Nephron (organoid): ENCODE results near the gene SPAG4.

Source experiments
- H3K27ac Mint-ChIP-seq, 3 experiments: 2 replicates each; pipeline ENCODE4 v1.8.0; 2020; ENCODE audit warnings: mixed read lengths in 3 of 3, mild to moderate bottlenecking in 2 of 3, moderate library complexity in 1 of 3
- H3K27me3 Mint-ChIP-seq: 2 replicates; pipeline ENCODE4 v1.8.0; 2021; ENCODE audit warnings: low read depth, mild to moderate bottlenecking, moderate library complexity, mixed read lengths
- H3K36me3 Mint-ChIP-seq: 2 replicates; pipeline ENCODE4 v1.8.0; 2020; ENCODE audit warnings: low read depth, mixed read lengths
- H3K4me1 Mint-ChIP-seq: 2 replicates; pipeline ENCODE4 v1.8.0; 2020; ENCODE audit warnings: mixed read lengths
- H3K4me3 Mint-ChIP-seq, 3 experiments: 2 replicates each; pipeline ENCODE4 v1.8.0; 2020; ENCODE audit warnings: mild to moderate bottlenecking in 3 of 3, mixed read lengths in 3 of 3, moderate library complexity in 2 of 3
- H3K9me3 Mint-ChIP-seq: 2 replicates; pipeline ENCODE4 v1.8.0; 2020; ENCODE audit warnings: mixed read lengths
- CTCF ChIP-seq, 3 experiments: fragments of 200-600 bp; sonication (generic); IDR thresholded peaks; one replicate each; pipeline ENCODE4 v1.5.0; 2021; ENCODE audit warnings: antibody characterized with exemption in 3 of 3; ENCODE audit not compliant: unreplicated experiment in 3 of 3

SPAG4 gene

DNA sequence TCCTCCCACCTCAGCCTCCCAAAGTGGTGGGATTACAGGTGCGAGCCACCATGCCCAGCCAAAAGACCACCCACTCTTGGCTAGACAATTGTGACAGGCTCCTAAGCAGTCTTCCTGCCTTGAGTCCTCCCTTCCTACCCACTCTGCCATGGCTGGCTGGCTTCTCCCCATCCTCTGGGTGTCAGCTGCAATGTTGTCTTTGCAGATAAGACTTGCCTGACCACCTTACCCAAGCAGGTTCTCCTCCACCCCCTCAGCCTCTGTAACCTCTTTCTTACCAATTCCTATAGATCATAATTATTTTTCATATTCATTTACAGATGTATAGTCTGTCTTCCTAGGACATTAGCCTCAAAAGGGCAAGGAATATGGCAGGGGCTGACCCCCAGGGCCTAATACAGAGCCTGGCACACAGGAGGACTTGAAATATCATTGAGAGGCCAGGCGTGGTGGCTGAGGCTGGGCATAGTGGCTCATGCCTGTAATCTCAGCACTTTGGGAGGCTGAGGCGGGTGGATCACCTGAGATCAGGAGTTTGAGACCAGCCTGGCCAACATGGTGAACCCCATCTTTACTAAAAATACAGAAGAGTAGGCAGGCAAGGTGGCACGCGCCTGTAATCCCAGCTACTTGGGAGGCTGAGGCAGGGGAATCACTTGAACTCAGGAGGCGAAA is 28.7 kb upstream of the SPAG4 start:
- H3K4me1 Mint-ChIP-seq, result no peaks in the 10 kb centered on the region
- no peaks in the 10 kb centered on the region for H3K9me3 Mint-ChIP-seq
- no peak for TF ChIP-seq CTCF (IDR thresholded peaks at IDR 0.05; ENCODE audit: unreplicated experiment in 3 of 3)
- peaks cover 3% of the 10 kb centered on the region for H3K27me3 Mint-ChIP-seq
- H3K27ac Mint-ChIP-seq, result no peak overlapping the region
- no peak overlapping the region for H3K4me3 Mint-ChIP-seq
- H3K36me3 Mint-ChIP-seq, result no peaks in the 10 kb centered on the region

DNA sequence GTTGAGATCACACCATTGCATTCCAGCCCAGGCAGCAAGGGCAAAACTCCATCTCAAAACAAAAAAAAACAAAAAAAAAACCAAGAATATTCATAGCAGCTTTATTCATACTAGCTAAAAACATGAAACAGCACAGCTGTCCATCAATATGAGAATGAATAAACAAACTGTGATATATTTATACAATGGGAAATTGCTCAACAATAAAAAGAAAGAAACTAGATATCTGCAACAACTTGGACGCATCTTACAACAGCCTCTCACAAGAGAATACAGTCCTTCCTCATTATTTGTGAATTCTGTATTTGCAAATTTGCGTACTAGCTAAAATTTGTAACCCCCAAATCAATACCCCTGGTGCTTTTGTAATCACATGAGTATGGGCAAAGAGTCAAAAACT is 28.2 kb upstream of the SPAG4 start:
- Mint-ChIP-seq H3K4me1 (no peaks in the 10 kb centered on the region), H3K36me3 (no peaks in the 10 kb centered on the region)

DNA sequence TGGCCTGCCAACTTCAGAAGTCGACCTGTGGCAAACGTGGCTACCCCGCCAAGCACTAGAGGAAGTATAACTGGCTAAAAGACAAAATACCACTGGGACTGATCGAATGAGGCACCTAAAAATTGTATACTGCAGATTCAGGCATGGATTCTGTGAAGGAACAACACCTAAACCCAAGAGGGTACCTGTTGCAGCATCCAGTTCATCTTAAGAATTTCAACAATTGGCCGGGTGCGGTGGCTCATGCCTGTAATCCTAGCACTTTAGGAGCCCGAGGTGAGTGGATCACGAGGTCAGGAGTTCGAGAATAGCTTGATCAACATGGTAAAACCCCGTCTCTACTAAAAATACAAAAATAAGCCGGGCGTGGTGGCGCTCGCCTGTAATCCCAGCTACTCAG is 27.2 kb upstream of the SPAG4 start:
- H3K27me3 Mint-ChIP-seq, result peaks cover 4% of the 10 kb centered on the region
- H3K4me1 Mint-ChIP-seq, result no peaks in the 10 kb centered on the region
- no peak overlapping the region for H3K4me3 Mint-ChIP-seq
- TF ChIP-seq CTCF (IDR thresholded peaks at IDR 0.05; ENCODE audit: unreplicated experiment in 3 of 3), result no peak
- H3K27ac Mint-ChIP-seq, result no peak overlapping the region
- no peaks in the 10 kb centered on the region for H3K36me3 Mint-ChIP-seq
- H3K9me3 Mint-ChIP-seq, result no peaks in the 10 kb centered on the region

More for the DNA sequence above, 28.2 kb upstream of the SPAG4 start:
- TF ChIP-seq CTCF (IDR thresholded peaks at IDR 0.05; ENCODE audit: unreplicated experiment in 3 of 3), result no peak
- Mint-ChIP-seq H3K27ac (no peak overlapping the region), H3K27me3 (peaks cover 4% of the 10 kb centered on the region), H3K9me3 (no peaks in the 10 kb centered on the region), H3K4me3 (no peak overlapping the region)

GRCh38 chr20:35592339-35592974 is 23.2 kb upstream of the SPAG4 start:
- TF ChIP-seq CTCF (IDR thresholded peaks at IDR 0.05; ENCODE audit: unreplicated experiment in 3 of 3), result no peak
- no peaks in the 10 kb centered on the region for H3K36me3 Mint-ChIP-seq
- peaks cover 13% of the 10 kb centered on the region for H3K27me3 Mint-ChIP-seq
- H3K27ac Mint-ChIP-seq, result no peak overlapping the region
- no peaks in the 10 kb centered on the region for H3K4me1 Mint-ChIP-seq
- H3K9me3 Mint-ChIP-seq, result no peaks in the 10 kb centered on the region
- H3K4me3 Mint-ChIP-seq, result no peak overlapping the region

- Mint-ChIP-seq H3K4me1 (no peaks in the 10 kb centered on the region), H3K27me3 (peaks cover 38% of the 10 kb centered on the region), H3K9me3 (no peaks in the 10 kb centered on the region), H3K27ac (no peak overlapping the region), H3K4me3 (no peak overlapping the region), H3K36me3 (no peaks in the 10 kb centered on the region)
- TF ChIP-seq CTCF (IDR thresholded peaks at IDR 0.05; ENCODE audit: unreplicated experiment in 3 of 3), result no peak
These were observed 20.2 kb upstream of the SPAG4 start for GRCh38 chr20:35595456-35595855.

GRCh38 chr20:35595901-35596300 is 19.7 kb upstream of the SPAG4 start:
- Mint-ChIP-seq H3K4me1 (no peaks in the 10 kb centered on the region), H3K27me3 (peaks cover 42% of the 10 kb centered on the region), H3K27ac (no peak overlapping the region), H3K9me3 (no peaks in the 10 kb centered on the region), H3K4me3 (no peak overlapping the region), H3K36me3 (no peaks in the 10 kb centered on the region)
- no peak for TF ChIP-seq CTCF (IDR thresholded peaks at IDR 0.05; ENCODE audit: unreplicated experiment in 3 of 3)
